Fibroblast of skin of left biceps (primary cell): ENCODE results near the gene PPP2R3B.

Experiments
- DNase-seq, 2 experiments: peaks; one replicate each; pipeline ENCODE4 v3.0.0-alpha.2; 2013; ENCODE audit warnings: low read depth in 2 of 2

PPP2R3B gene

DNA sequence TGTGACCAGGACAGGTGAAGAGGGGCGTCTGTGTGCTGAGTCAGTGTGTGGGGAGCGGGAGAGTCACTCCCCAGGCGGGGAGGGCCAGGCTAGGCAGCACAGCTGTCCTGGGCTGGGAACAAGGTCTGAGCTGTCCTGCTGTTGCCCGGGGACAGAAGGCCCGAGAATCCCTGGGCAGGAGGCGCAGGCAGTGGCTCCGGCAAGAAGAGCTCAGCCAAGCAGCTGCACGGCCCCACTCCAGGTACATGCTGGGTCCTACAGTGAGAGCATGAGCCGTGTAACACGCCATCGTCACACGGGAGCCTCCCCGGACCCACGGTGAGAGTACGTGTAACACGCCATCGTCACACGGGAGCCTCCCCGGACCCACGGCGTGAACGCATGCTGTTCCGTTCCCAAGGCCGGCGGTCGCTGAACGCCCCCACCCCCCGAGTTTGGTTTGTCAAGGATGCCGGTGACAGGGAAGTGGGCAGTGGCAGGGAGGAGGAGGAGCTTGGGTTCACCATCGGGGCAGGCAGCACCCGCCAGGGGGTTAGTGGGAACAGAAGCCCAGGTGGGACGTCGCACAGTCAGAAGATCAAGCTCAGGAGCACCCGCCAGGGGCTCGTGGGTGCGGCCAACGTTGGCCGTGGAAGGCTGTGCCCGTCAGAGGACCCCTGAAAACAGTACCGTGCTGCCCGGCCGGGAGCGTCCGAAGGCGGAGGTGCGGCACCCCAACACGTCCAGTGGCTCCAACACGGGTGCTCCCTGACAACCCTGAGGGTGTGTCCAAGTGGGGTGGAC, 15.6 kb downstream of the PPP2R3B start:
- no peak for DNase-seq

DNA sequence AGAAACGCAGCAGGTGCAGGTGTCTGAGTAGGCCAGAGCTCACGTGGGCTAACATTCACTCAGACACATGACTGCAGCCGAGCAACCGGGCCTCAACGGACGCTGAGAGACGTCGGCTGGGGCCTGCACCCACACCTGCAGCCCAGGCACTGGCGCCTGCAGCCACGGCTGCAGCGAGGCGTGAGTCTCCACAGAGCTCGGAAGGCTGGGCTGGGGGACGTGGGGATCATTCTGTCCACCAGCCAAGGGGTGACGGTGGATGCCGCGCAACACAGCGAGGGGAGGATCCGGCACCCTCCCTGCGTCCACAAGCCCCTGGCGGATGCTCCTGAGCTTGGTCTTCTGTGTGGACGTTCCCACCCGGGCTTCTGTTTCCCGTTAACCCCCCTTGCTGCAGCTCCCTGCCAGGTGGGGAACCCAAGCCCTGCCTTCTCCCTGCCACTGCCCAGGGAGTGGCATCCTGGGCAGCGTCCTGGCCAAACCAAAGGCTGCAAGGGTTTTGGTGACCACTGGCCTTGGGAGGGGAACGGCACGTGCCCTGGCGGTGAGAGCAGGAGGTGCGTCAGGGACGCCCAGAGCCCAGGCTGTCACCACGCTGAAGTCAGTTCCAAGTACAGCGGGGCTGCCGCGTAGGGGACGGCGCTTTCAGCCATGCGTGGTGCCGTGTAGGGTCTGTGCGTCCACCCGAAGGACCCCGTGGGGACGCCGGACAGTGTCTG, 16.3 kb downstream of the PPP2R3B start:
- DNase-seq = no peak

DNA sequence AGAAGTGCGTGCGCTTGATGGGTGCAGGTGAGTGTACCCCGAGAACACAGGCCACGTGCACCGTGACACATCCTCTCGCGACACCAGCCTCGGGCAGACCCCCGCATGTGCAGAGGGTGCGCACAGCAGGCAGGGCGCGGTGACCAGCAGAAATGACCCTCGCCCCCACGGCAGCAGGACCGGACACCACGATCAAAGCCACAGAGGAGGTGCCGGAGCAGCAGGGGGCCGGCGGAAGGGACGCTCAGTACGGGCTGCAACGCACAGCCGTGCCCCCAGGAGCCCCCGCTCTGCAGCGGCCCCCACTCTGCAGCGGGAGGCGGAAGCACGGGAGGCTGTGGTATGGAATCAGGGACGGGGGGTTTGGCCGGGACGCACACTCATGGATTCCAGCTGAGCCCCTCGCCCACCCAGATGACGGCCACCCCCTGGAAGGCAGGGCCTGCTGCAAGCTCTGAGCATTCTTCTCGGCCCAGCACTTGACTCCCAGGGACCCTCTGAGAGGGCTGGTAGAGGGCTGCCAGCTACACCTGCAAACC, 17.1 kb downstream of the PPP2R3B start:
- DNase-seq = no peak

DNA sequence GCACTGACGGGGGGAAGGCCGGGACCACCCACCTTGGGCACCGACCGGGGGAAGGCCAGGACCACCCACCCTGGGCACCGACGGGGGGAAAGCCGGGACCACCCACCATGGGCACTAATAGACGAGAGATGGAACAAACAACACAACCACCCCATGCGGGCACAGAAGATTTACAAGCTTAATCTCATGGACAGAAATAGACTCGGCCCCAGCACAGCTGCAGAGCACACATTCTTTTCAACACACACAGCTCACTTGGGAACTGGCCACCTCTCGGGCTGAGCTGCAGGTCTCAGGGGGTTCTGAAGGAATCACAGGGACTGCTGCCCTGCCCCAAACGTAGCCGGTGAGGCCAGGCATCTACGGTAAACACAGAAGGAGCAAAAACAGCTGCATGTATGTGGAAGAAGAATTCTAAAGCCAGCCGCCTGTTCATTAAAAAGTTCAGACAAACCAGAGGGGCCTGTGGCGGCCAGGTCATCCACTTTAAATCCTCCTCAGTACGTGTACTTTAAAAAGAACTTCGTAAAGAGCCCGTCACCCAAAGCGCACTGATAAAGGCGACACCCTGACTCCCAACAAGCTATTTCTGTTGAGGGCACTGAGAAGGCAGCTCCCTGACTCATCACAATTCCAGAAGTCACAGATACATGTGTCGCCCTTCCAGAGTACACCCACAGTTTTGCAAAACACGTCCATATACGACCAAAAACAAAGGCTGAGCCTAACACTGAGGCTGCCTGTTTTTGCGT, 17.7 kb downstream of the PPP2R3B start:
- DNase-seq = no peak

DNA sequence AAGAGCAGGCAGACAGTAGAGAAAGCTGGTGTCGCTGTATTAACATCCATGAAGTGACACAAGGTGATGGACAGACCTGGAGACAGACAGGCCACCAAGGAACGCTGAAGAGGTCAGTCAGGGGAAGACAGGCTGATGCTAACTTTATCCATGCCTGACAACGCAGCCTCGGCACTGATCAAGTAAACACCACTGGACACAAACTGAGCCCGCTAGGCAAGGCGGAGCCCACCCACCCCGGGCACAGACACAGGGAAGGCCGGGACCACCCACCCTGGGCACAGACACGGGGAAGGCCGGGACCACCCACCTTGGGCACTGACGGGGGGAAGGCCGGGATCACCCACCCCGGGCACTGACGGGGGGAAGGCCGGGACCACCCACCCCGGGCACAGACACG, 18.8 kb downstream of the PPP2R3B start:
- no peak for DNase-seq

DNA sequence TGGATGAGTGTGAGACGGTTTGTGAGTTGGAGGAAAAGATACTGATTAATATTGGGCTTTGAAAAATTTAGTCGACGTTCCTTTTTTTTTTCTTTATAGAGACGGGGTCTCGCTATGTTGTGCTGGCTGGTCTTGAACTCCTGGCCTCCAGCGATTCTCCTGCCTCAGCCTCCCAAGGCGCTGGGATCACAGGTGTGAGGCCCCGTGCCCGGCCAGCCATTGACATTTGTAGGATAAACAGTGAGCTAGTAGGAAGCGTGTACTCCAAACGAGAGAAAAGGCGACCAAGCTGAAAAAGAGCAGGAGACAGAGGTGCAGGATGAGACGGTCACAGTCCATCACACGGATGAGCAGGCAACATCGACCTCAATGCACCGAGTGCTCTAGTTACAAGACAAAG, 19.4 kb downstream of the PPP2R3B start:
- DNase-seq = no peak

DNA sequence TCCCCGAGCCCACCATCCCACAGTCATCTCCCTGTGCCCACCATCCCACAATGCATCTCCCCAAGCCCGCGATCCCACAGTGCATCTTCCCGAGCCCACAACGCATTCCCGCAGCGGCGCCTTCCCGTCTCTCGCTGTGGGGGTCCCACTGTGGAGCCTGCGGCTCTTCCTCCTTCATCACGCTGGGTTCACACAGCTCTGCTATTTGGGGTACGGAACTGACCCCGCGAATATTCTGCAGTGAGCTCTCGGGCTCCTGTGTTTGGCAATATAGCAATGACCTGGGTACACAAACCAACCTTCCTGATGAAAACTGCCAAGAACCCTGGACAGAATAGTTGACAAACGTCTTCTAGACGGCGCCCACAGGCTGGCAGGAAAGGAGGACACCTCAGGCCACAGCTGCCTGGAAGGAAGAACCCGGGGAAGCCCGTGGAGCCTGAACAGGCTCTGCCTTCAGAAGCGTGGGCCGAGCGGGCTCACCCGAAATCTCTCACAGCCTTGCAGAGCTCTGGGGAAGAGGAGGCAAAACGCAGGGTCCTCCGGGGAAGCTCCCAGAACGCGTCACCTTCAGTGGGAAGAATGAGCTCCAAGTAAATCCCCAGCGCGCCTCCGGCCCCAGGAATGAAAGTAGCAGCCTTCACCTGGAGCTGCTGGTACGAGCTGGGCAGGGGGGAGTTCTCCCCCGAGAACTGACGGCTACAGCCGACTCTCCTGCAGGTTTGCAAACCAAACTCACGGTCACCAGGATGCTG, 22.9 kb downstream of the PPP2R3B start:
- DNase-seq = no peak

DNA sequence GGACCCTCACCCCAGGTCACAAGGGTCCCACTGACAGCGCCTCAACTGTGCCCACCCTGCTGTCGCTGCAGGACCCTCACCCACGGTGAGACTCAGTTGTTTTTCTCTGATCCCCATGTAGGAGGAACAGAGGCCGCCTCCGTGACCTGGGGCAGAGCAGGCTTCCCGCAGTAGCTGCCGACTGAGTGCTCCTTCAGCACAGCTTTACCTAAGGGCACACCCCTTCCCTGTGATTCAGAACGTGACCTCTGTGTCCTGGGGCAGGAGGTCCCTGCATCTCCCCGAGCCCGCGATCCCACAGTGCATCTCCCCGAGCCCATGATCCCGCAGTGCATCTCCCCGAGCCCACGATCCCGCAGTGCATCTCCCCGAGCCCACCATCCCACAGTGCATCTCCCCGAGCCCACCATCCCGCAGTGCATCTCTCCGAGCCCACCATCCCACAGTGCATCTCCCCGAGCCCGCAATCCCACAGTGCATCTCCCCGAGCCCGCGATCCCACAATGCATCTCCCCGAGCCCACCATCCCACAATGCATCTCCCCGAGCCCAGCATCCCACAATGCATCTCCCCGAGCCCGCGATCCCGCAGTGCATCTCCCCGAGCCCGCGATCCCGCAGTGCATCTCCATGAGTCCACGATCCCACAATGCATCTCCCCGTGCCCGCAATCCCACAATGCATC, 23.6 kb downstream of the PPP2R3B start:
- DNase-seq = no peak

DNA sequence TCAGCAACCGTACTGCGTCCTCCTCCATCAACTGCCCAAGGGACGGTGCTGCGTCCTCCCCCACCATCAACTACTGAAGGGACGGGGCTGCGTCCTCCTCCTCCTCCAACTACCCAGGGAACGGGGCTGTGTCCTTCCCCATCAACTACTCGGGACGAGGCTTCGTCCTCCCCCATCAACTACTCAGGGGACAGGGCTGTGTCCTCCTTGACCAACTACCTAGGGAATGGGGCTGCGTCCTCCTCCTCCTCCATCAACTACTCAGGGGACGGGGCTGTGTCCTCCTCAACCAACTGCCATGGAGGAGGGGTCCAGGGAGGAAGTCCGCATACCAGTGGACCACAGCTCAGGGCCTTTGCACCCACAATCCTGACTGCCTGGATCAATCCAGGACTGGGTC, 24.4 kb downstream of the PPP2R3B start:
- DNase-seq = no peak

DNA sequence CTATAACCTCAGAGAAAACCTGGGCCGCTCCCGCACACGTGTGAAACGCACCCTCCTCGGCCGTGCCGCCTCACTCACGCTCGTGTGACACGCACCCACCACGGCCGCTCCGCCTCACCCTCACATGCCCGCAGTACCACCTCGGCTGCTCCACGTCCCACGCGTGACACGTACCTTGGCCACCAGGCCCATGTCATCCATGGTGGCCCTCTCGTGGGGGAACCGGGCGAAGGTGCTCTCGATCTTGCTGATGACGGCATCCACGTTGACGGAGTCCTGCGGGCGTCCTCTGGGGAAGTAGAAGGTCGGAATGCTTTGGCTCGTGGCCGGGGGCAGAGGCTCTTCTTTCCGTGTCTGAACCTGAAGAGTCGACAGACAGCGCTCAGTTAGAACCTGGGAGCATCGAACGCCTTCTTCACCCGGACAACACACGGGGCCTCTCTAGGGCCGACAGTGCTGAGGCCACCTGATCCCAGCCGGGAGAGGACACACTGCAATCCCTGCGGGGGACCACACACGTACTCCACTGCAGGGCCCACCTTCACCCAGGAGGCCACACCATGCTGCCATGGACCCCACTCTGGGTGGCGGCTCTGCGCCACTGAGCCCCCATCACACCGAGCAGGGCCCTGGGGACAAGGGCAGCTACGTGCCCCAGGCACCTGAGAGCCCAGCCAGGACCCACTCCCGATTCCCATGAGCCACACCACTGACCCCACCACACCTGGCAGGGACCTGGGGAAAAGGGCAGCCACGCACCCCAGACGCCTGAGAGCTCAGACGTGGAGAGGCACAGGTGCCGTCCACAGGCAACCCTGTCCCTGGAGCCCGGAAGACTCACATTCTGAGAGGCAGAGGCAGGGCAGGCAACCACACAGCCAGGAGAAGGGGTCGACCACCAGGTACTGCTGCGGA, 25.2 kb downstream of the PPP2R3B start:
- DNase-seq = no peak

DNA sequence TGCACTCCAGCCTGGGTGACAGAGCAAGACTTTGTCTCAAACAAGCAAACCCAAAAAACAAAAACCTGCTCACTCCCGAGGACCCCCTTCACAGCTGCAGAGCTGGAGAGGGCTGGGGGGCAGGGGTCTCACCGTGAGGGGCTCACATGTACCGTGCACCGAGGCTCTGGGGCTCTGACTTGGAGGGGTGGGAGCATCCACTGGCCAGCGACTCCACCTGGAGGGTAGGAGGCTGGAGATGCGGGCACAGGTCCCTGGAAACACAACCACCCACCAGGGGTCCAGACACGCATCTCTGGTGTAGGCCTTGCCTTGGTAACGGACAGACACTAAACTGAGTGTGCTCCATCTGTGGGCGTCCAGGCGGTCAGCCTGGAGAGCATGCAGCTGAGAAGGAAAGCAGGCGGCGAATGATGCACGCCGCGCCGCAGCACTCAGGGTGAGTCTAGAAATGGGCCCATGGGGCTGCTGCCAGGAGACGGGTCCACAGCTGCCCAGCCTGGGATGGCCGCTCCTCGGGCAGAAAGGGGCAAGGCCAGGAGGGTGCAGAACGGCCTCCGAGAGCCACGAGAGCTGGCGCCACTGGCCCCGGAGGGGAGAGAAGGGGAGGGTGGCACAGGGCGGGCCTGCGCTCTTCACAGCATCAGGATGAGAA, 26.1 kb downstream of the PPP2R3B start:
- no peak for DNase-seq

DNA sequence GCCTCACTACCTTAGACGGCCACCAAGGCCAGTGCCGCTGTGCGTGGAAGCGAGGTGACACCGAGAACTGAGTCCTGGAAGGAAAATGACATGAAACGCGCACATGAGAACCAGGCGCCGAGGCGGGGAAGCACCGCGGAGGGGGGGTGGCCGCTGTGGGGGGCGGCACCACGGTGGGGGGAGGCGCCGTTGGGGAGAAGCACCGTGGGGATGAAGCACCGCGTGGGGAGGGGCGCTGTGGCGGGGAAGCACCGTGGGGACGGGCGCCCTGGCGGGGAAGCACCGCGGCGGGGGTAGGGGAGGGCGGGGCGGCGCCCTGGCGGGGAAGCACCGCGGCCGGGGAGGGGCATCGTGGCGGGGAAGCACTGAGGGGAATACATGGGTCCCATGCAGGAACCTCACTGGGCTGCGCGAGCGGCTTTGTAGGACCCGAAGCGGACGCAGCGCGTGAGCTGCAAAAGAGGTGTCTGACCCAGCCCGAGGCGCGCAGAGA, 28.0 kb downstream of the PPP2R3B start:
- no peak for DNase-seq

DNA sequence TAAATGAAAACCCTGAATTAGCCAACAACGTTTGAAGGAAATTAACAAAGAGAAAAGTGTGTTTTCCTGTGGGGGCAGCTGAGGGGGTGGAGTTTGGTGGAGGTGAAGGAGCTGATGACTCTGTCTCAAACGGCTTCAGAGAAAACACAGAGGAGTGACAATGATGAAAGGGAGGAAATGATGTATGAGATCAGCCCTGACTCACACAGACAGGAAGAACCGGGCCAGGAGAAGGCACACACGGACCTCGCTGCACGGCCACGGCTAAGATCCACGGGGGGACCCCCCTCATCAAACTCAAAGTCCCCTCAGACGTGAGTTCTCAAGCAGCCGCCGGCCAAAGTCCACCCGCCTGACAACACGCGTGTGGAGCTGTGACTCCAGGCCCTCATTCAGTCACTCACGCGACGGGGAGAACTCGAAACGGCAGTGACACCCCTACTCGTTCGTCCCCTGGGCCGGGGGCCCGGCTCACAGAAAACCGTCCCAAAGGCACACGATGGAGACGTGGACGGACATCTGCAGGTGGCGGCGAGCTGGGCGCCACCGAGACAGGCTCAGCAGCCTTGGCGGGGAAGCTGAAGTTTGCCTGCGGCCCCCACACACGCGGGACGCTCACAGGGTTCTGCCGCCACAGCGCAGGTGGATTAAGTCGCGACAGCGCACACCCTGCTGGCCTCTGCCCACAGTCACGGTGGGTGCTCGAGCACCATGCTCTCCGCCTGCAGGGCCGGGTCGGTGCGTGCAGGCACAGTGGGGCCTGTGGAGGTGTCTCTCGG, 28.8 kb downstream of the PPP2R3B start:
- DNase-seq = no peak

DNA sequence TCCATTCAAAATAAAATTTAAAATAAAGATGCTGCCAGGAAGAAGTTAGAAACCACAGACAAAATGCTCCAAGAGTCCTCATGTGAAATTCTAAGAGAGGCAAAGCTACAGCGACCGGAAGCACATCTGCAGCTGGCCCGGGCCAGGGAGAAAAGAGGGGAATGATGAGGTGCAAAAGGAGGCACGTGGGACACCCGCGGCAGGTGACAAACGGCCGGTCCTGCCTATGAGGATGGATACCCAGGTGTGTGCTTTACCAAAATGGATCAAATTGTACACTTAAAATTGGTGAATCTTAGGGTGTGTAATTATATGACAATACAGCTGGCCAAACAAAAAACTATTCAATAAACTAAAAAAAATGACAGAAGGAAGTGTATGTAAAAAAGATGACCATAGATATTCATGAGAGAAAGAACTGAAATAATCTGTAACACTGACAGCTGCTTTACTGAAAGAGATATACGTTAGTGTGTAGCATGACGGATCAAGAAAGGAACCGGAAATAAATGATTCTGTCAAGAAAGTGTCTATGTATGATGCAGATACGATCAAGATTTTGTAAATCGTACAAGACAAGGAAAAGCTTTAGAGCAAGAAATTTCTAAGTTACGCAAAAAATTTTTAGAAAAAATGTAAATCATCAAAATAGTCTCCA, 29.5 kb downstream of the PPP2R3B start:
- DNase-seq = no peak

DNA sequence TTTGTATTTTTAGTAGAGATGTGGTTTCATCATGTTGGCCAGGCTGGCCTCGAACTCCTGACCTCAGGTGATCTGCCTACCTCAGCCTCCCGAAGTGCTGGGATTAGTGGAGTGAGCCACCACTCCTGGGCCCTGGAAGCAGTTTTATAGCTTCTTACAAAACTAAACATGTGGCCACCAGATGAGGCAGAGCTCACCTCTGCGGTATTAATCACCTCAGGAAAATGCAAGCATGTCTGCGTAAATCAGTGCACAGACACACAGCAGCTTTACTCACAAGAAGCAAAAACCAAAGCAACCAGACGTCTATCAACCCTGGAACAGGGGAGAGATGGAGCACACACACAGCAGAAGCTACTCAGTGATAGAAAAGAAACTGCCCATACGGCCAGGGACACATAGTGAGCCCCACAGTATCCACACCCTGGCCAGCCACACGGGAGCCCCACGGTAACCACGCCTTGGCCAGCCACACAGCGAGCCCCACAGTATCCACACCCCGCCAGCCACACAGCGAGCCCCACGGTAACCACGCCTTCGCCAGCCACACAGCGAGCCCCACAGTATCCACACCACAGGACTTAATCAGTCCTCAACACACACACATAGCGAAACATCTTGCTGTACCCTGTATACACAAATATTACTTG, 30.2 kb downstream of the PPP2R3B start:
- peak; percentile 90 for DNase-seq

DNA sequence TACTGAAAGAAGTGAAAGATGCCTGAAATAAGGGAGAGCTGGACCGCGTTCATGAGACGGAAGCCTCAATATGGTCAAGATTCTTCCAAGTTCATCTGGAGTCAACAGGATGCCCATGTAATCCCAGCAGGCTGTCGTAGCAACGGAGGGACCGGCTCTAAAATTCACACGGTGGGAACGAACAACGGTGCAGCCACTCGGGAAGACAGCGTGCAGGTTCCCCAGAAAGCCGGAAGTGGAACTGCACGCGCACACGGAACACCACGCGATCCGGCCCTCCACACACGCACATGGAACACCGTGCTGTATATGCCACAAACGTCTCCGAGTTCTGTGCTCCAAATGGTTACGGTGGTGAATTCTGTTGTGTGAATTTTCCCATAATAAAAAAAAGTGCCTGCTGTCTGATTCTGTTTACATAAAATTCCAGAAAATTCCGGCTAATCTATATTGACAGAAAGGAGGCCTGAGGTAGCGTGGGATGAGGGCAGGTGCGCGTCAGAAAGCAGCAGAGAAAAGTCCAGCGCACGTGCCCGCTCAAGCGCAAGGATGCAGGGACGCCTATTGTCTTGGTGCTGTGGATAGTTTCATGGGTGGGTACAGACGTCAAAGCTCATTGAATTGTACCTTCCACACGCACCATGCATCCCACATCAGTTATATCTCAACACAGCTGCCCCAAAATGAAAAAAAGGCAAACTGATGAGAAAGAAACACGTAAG, 31.2 kb downstream of the PPP2R3B start:
- no peak for DNase-seq
